Stimulated activated effector memory CD8-positive, alpha-beta T cell treated with anti-CD3 and anti-CD28 coated beads, Interleukin-12 subunit alpha, Interleukin-12 subunit beta, amount 100 ng/mL, for 72 hours (primary cell): Measurements from ENCODE around the gene WDR89.
A peak's percentile ranks its signal among the peaks of the same experiment; 100 is the strongest.
"Not testable (repeated sequence)": the region's sequence is repeated elsewhere in the genome, so short reads cannot be mapped to it uniquely, and the experiment has no call there.

Source experiments
- ATAC-seq: fragments of 150-1000 bp; cut with Tn5 transposase; 2 replicates; pipeline ENCODE4 v1.10.0; 2021
- DNase-seq, 2 donors: peaks; one replicate each; pipeline ENCODE4 v3.0.0; 2021 to 2022; ENCODE audit warnings: low spot score in 2 of 2
- H3K27ac Mint-ChIP-seq: one replicate; pipeline ENCODE4 v1.8.0; 2022; ENCODE audit warnings: mild to moderate bottlenecking, mixed read lengths
- H3K36me3 Mint-ChIP-seq: one replicate; pipeline ENCODE4 v1.8.0; 2022; ENCODE audit warnings: mild to moderate bottlenecking, mixed read lengths
- H3K4me1 Mint-ChIP-seq: one replicate; pipeline ENCODE4 v1.8.0; 2022; ENCODE audit warnings: mixed read lengths
- H3K4me3 Mint-ChIP-seq: one replicate; pipeline ENCODE4 v1.8.0; 2022; ENCODE audit warnings: mild to moderate bottlenecking, mixed read lengths
- H3K9me3 Mint-ChIP-seq: one replicate; pipeline ENCODE4 v1.8.0; 2022; ENCODE audit warnings: mixed read lengths

WDR89 gene

GRCh38 chr14:63636094-63636635 lies 5.5 kb downstream of the WDR89 start:
- peaks cover 41% of the 10 kb centered on the region for H3K4me1 Mint-ChIP-seq
- DNase-seq, ATAC-seq: not testable (repeated sequence)

GRCh38 chr14:63633801-63634200 lies 7.9 kb downstream of the WDR89 start:
- Mint-ChIP-seq H3K4me3 (no peak overlapping the region), H3K36me3 (peaks cover 53% of the 10 kb centered on the region), H3K4me1 (peaks cover 28% of the 10 kb centered on the region), H3K27ac (no peak overlapping the region), H3K9me3 (no peaks in the 10 kb centered on the region)
- ATAC-seq = no peak
- no peak for DNase-seq

More at GRCh38 chr14:63636094-63636635, 5.5 kb downstream of the WDR89 start:
- not testable (repeated sequence) for H3K9me3 Mint-ChIP-seq, H3K4me3 Mint-ChIP-seq, H3K27ac Mint-ChIP-seq
- peaks cover 63% of the 10 kb centered on the region for H3K36me3 Mint-ChIP-seq

- H3K4me1 Mint-ChIP-seq = peaks cover 24% of the 10 kb centered on the region
- peaks cover 46% of the 10 kb centered on the region for H3K36me3 Mint-ChIP-seq
- H3K27ac Mint-ChIP-seq = no peak overlapping the region
- ATAC-seq = peak; percentile 66
- no peak overlapping the region for H3K4me3 Mint-ChIP-seq
- H3K9me3 Mint-ChIP-seq = no peaks in the 10 kb centered on the region
- no peak for DNase-seq
Measured at GRCh38 chr14:63632932-63633514, 8.6 kb downstream of the WDR89 start.

GRCh38 chr14:63624701-63625100 lies 17.0 kb downstream of the WDR89 start:
- Mint-ChIP-seq H3K4me3 (no peak overlapping the region), H3K4me1 (peaks cover 16% of the 10 kb centered on the region), H3K9me3 (no peaks in the 10 kb centered on the region), H3K27ac (no peak overlapping the region), H3K36me3 (peaks cover 65% of the 10 kb centered on the region)
- DNase-seq (no peak), ATAC-seq (no peak)

GRCh38 chr14:63624203-63624602 lies 17.5 kb downstream of the WDR89 start:
- H3K4me1 Mint-ChIP-seq = peaks cover 16% of the 10 kb centered on the region
- peaks cover 65% of the 10 kb centered on the region for H3K36me3 Mint-ChIP-seq
- ATAC-seq (no peak), DNase-seq (no peak)
- no peaks in the 10 kb centered on the region for H3K9me3 Mint-ChIP-seq
- H3K4me3 Mint-ChIP-seq = no peak overlapping the region
- H3K27ac Mint-ChIP-seq = no peak overlapping the region

- peaks cover 87% of the 10 kb centered on the region for H3K36me3 Mint-ChIP-seq
- not testable (repeated sequence) for H3K4me3 Mint-ChIP-seq, ATAC-seq, H3K9me3 Mint-ChIP-seq, DNase-seq
- peaks cover 23% of the 10 kb centered on the region for H3K4me1 Mint-ChIP-seq
- peak overlapping the region; percentile 45 for H3K27ac Mint-ChIP-seq
Measured at GRCh38 chr14:63621975-63622374, 19.7 kb downstream of the WDR89 start.

GRCh38 chr14:63616015-63616414 lies 25.7 kb downstream of the WDR89 start:
- ATAC-seq = no peak
- no peak overlapping the region for H3K27ac Mint-ChIP-seq
- H3K4me3 Mint-ChIP-seq = no peak overlapping the region

GRCh38 chr14:63614679-63615363 lies 26.9 kb downstream of the WDR89 start:
- Mint-ChIP-seq H3K36me3 (peaks cover 71% of the 10 kb centered on the region), H3K9me3 (no peaks in the 10 kb centered on the region), H3K4me1 (peaks cover 29% of the 10 kb centered on the region), H3K27ac (peak overlapping the region; percentile 56), H3K4me3 (no peak overlapping the region)
- DNase-seq (no peak), ATAC-seq (no peak)

More at GRCh38 chr14:63616015-63616414, 25.7 kb downstream of the WDR89 start:
- Mint-ChIP-seq H3K4me1 (peaks cover 29% of the 10 kb centered on the region), H3K9me3 (no peaks in the 10 kb centered on the region), H3K36me3 (peaks cover 74% of the 10 kb centered on the region)
- no peak for DNase-seq

GRCh38 chr14:63611078-63611477 lies 30.6 kb downstream of the WDR89 start:
- Mint-ChIP-seq H3K27ac (no peak overlapping the region), H3K4me1 (peaks cover 15% of the 10 kb centered on the region), H3K4me3 (no peak overlapping the region), H3K9me3 (no peaks in the 10 kb centered on the region), H3K36me3 (peaks cover 43% of the 10 kb centered on the region)
- DNase-seq (no peak), ATAC-seq (no peak)

GRCh38 chr14:63605041-63605532 lies 36.6 kb downstream of the WDR89 start:
- Mint-ChIP-seq H3K9me3 (no peaks in the 10 kb centered on the region), H3K36me3 (peaks cover 47% of the 10 kb centered on the region), H3K27ac (no peak overlapping the region), H3K4me3 (no peak overlapping the region), H3K4me1 (no peaks in the 10 kb centered on the region)
- ATAC-seq = no peak
- DNase-seq = no peak

- ATAC-seq (no peak), DNase-seq (no peak)
- no peaks in the 10 kb centered on the region for H3K4me1 Mint-ChIP-seq
- no peaks in the 10 kb centered on the region for H3K9me3 Mint-ChIP-seq
- H3K4me3 Mint-ChIP-seq = no peak overlapping the region
- peak overlapping the region; percentile 26 for H3K27ac Mint-ChIP-seq
- H3K36me3 Mint-ChIP-seq = peaks cover 52% of the 10 kb centered on the region
Measured at GRCh38 chr14:63604626-63605025, 37.0 kb downstream of the WDR89 start.

GRCh38 chr14:63603749-63604277 lies 37.9 kb downstream of the WDR89 start:
- no peak for DNase-seq
- no peaks in the 10 kb centered on the region for H3K4me1 Mint-ChIP-seq
- ATAC-seq = no peak
- H3K36me3 Mint-ChIP-seq = peaks cover 60% of the 10 kb centered on the region
- H3K9me3 Mint-ChIP-seq = no peaks in the 10 kb centered on the region
- no peak overlapping the region for H3K4me3 Mint-ChIP-seq
- peak overlapping the region; percentile 40 for H3K27ac Mint-ChIP-seq

GRCh38 chr14:63598807-63599206 lies 42.9 kb downstream of the WDR89 start:
- ATAC-seq (no peak), DNase-seq (no peak)
- H3K4me3 Mint-ChIP-seq = no peak overlapping the region
- peaks cover 6% of the 10 kb centered on the region for H3K4me1 Mint-ChIP-seq
- peaks cover 3% of the 10 kb centered on the region for H3K9me3 Mint-ChIP-seq
- H3K36me3 Mint-ChIP-seq = peaks cover 80% of the 10 kb centered on the region
- H3K27ac Mint-ChIP-seq = no peak overlapping the region

GRCh38 chr14:63596998-63597658 lies 44.5 kb downstream of the WDR89 start:
- no peak overlapping the region for H3K27ac Mint-ChIP-seq
- ATAC-seq = no peak

More at GRCh38 chr14:63596998-63597658, 44.5 kb downstream of the WDR89 start:
- Mint-ChIP-seq H3K4me3 (no peak overlapping the region), H3K36me3 (peaks cover 64% of the 10 kb centered on the region), H3K9me3 (peaks cover 3% of the 10 kb centered on the region), H3K4me1 (peaks cover 6% of the 10 kb centered on the region)
- no peak for DNase-seq
